B cell (primary cell): ENCODE measurements around the gene MIGA1. TPM values are rescaled to one million over a fixed set of nuclear protein-coding genes. Genes with fewer than 3 reads are reported as not detected.

Experiments
- ATAC-seq: fragments of 200-7000 bp; cut with Tn5 transposase; one replicate; pipeline ENCODE4 v1.10.0; 2021; ENCODE audit warnings: low read depth, mild to moderate bottlenecking, moderate number of reproducible peaks, moderate library complexity
- CTCF ChIA-PET: fragments of 350-600 bp; sonication (Branson Sonifier 250); formaldehyde crosslinking; loops from one replicate; lab custom pipeline; 2021; ENCODE audit warnings: antibody characterized with exemption, inconsistent platforms; lab: Charles Lee
- POLR2A ChIA-PET: fragments of 350-600 bp; sonication (Branson Sonifier 250); formaldehyde crosslinking; loops from one replicate; lab custom pipeline; 2021; ENCODE audit warnings: antibody characterized with exemption; lab: Charles Lee
- DNase-seq: peaks from one replicate; pipeline ENCODE4 v3.0.0; 2013
- H2AFZ ChIP-seq: 2 replicates; pipeline ENCODE4 v1.6.1; 2012; ENCODE audit warnings: mild to moderate bottlenecking, low read depth, low read length; ENCODE audit not compliant: insufficient read depth, poor library complexity, severe bottlenecking
- H3K27ac ChIP-seq, 2 donors: 1 replicate in 1 of 2; 2 replicates in 1 of 2; pipeline ENCODE4 v1.5.1; 2012 to 2013; ENCODE audit warnings: low read length in 2 of 2, mild to moderate bottlenecking in 2 of 2, moderate library complexity in 1 of 2
- H3K27me3 ChIP-seq, 4 experiments: fragments of 200-600 bp in 1 of 4; sonication (generic) in 1 of 4; replicated peaks in 1 of 4; 1 replicate in 2 of 4; 2 replicates in 2 of 4; pipeline versions ENCODE4 v1.6.1 to v1.7.0; 2013 to 2016; ENCODE audit warnings: low read length in 3 of 4, mild to moderate bottlenecking in 2 of 4, mixed read lengths in 1 of 4, moderate library complexity in 1 of 4; ENCODE audit not compliant: insufficient read depth in 4 of 4, control insufficient read depth in 3 of 4; ENCODE audit errors: control extremely low read depth in 1 of 4
- H3K36me3 ChIP-seq, 2 experiments: replicated peaks in 1 of 2; 1 replicate in 1 of 2; 2 replicates in 1 of 2; pipeline versions ENCODE4 v1.6.1 to v1.7.1; 2013; ENCODE audit warnings: low read length in 1 of 2; ENCODE audit not compliant: insufficient read depth in 2 of 2, control insufficient read depth in 1 of 2; ENCODE audit errors: control extremely low read depth in 1 of 2, extremely low read depth in 1 of 2
- H3K4me1 ChIP-seq, 2 donors: fragments of 200-600 bp in 1 of 2; sonication (generic) in 1 of 2; 1 replicate in 1 of 2; 2 replicates in 1 of 2; pipeline versions ENCODE4 v1.5.1 to v1.6.1; 2013 to 2017; ENCODE audit warnings: low read length in 2 of 2; ENCODE audit not compliant: control insufficient read depth in 2 of 2, insufficient read depth in 2 of 2
- H3K4me2 ChIP-seq: replicated peaks from 2 replicates; pipeline ENCODE3; 2012; ENCODE audit warnings: mild to moderate bottlenecking, low read depth, low read length; ENCODE audit not compliant: poor library complexity, severe bottlenecking
- H3K4me3 ChIP-seq, 5 experiments: fragments of 200-600 bp in 1 of 5; sonication (generic) in 1 of 5; 1 replicate in 3 of 5; 2 replicates in 2 of 5; pipeline versions ENCODE4 v1.5.1 to v1.7.0; 2011 to 2016; ENCODE audit warnings: low read length in 4 of 5, mild to moderate bottlenecking in 4 of 5, low read depth in 2 of 5, control low read depth in 1 of 5, moderate library complexity in 1 of 5; ENCODE audit not compliant: insufficient read depth in 1 of 5; ENCODE audit errors: control extremely low read depth in 1 of 5, extremely low read depth in 1 of 5
- H3K79me2 ChIP-seq: fragments of 200-600 bp; sonication (generic); one replicate; pipeline ENCODE4 v1.6.0; 2016; ENCODE audit warnings: low read length; ENCODE audit not compliant: control insufficient read depth, insufficient read depth
- H3K9ac ChIP-seq: fragments of 200-600 bp; sonication (generic); 2 replicates; pipeline ENCODE4 v1.6.1; 2017; ENCODE audit warnings: mild to moderate bottlenecking, low read length, moderate library complexity
- H3K9me3 ChIP-seq, 3 donors: one replicate each; pipeline versions ENCODE4 v1.6.1 to v1.7.1; 2013; ENCODE audit warnings: low read length in 2 of 3; ENCODE audit not compliant: control insufficient read depth in 2 of 3, insufficient read depth in 1 of 3; ENCODE audit errors: control extremely low read depth in 1 of 3
- H4K20me1 ChIP-seq: 2 replicates; pipeline ENCODE4 v1.6.0; 2012; ENCODE audit warnings: mild to moderate bottlenecking, low read length; ENCODE audit not compliant: insufficient read depth, control insufficient read depth, poor library complexity, severe bottlenecking
- H3K27ac Mint-ChIP-seq: one replicate; pipeline ENCODE4 v1.8.0; 2021; ENCODE audit warnings: mixed read lengths
- H3K27me3 Mint-ChIP-seq: one replicate; pipeline ENCODE4 v1.8.0; 2021; ENCODE audit warnings: mixed read lengths
- H3K4me1 Mint-ChIP-seq: one replicate; pipeline ENCODE4 v1.8.0; 2021; ENCODE audit warnings: mixed read lengths
- H3K4me3 Mint-ChIP-seq: one replicate; pipeline ENCODE4 v1.8.0; 2021; ENCODE audit warnings: mixed read lengths
- H3K9me3 Mint-ChIP-seq: one replicate; pipeline ENCODE4 v1.8.0; 2022; ENCODE audit warnings: mixed read lengths; ENCODE audit not compliant: insufficient read depth
- EZH2 ChIP-seq: IDR thresholded peaks from 2 replicates; pipeline ENCODE4 v1.6.1; 2012; ENCODE audit warnings: borderline replicate concordance, low read depth, mild to moderate bottlenecking, moderate library complexity, low read length; ENCODE audit not compliant: insufficient read depth, poor library complexity, severe bottlenecking
- WGBS: methylation state at CpG from one replicate; pipeline ENCODE4 v1.1.5; 2013; ENCODE audit warnings: missing lambda C conversion rate; ENCODE audit not compliant: insufficient coverage; 5-methylcytosine and 5-hydroxymethylcytosine counted together
- intact Hi-C: fragments of 100-400 bp; cut with micrococcal nuclease; formaldehyde crosslinking; loops from one replicate; pipeline ENCODE4 v1.10.0; 2022
- polyA plus RNA-seq: library from polyadenylated mRNA; depleted of rRNA; stranded (reverse); fragments of >200 nt; gene quantifications from 2 replicates; pipeline ENCODE4 v1.2.3, GENCODE V29; 2012
- total RNA-seq, 2 donors: library from RNA; stranded (reverse); fragments of 120-200 nt in 1 of 2; gene quantifications; 1 replicate in 1 of 2; 2 replicates in 1 of 2; pipeline versions ENCODE4 v1.2.3 to v1.2.4, GENCODE V29; 2013 to 2022
- TF ChIP-seq, protein P1 (sequence below): fragments of 200-600 bp; IDR thresholded peaks from one replicate; pipeline ENCODE4 v1.8.0; 2022; ENCODE audit warnings: antibody characterized with exemption, mild to moderate bottlenecking

MIGA1 gene
- total and polyA plus RNA-seq, 2 donors (not counting 1 experiment from before 2014, with no cell fraction given): 5.0 to 18.0 TPM

DNA sequence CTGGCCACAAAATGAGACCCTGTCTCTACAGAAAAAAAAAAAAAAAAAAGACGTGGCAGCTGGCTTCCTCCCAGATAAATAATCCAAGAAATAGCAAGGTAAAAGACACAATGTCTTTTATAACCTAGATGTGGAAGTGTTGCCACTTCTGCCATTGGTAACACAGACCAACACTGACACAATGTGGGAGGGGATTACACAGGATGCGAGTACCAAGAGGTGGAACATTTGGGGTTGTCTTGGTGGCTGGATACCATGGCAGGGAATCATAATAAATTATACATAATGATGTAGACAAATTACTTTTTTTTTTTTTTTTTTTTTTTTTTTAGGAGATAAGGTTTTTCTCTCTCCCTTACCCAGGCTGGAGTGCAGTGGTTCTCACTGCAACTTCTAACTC is 103.0 kb downstream of the MIGA1 start:
- CTCF ChIA-PET: no interaction called here
- no peak overlapping the region for H3K27ac Mint-ChIP-seq
- H3K27ac ChIP-seq: no peak overlapping the region
- H4K20me1 ChIP-seq: no peaks in the 10 kb centered on the region
- no peak overlapping the region for H3K4me3 ChIP-seq
- TF ChIP-seq, protein P1, sequence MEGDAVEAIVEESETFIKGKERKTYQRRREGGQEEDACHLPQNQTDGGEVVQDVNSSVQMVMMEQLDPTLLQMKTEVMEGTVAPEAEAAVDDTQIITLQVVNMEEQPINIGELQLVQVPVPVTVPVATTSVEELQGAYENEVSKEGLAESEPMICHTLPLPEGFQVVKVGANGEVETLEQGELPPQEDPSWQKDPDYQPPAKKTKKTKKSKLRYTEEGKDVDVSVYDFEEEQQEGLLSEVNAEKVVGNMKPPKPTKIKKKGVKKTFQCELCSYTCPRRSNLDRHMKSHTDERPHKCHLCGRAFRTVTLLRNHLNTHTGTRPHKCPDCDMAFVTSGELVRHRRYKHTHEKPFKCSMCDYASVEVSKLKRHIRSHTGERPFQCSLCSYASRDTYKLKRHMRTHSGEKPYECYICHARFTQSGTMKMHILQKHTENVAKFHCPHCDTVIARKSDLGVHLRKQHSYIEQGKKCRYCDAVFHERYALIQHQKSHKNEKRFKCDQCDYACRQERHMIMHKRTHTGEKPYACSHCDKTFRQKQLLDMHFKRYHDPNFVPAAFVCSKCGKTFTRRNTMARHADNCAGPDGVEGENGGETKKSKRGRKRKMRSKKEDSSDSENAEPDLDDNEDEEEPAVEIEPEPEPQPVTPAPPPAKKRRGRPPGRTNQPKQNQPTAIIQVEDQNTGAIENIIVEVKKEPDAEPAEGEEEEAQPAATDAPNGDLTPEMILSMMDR: no peak
- TF ChIP-seq EZH2: no peak
- H3K9ac ChIP-seq: no peak overlapping the region
- H3K27me3 Mint-ChIP-seq: peaks cover 6% of the 10 kb centered on the region
- H2AFZ ChIP-seq: no peak overlapping the region
- H3K36me3 ChIP-seq: no peaks in the 10 kb centered on the region
- no peaks in the 10 kb centered on the region for H3K4me1 ChIP-seq
- no peak overlapping the region for H3K4me3 Mint-ChIP-seq
- H3K4me1 Mint-ChIP-seq: peaks cover 2% of the 10 kb centered on the region
- no CpG with 5 or more reads among the region's 2 CpGs for WGBS
- no peaks in the 10 kb centered on the region for H3K27me3 ChIP-seq
- no peak for DNase-seq
- H3K4me2 ChIP-seq: no peak overlapping the region
- H3K79me2 ChIP-seq: no peaks in the 10 kb centered on the region
- ATAC-seq: no peak
- H3K9me3 ChIP-seq: peaks cover 0 to 3% (median 0%) of the 10 kb centered on the region in 3 donors
- POLR2A ChIA-PET: no interaction called here
- intact Hi-C loops: no loop called here
- H3K9me3 Mint-ChIP-seq: no peaks in the 10 kb centered on the region

DNA sequence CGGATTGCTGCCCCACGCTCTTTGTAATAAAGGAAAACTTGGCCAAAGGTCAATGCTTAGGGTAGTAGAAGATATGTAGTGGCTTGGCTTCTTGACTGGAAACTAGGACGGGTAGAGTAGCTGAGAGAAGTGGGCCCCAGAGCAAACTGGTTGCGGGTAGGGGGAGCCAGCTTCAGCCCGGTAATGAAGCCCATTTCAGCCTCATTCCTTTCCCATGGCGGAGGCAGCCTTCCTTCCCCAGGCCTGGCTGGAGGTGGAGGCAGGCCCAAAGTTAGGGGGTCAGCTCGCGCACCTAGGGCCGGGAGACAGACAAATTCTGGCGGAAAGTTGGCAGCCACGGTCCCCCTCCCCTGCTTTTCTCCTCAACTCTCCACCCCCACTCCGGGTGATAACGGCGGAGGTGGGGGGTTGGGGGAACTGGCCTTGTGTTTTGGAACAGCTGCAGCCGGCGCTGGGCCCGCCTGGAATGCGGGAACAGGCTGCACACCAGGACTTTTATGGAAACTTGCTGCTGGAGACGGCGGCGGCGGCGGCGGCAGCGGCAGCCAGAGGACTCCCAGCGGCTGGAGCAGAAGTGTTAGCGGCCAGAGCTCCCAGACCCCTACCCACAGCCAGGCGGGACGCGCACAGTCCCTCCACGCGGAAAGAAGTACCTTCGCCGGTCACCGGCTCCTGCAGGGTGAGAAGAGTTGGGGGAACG is 108.8 kb downstream of the MIGA1 start, which contains the start of gene NEXN:
Gene NEXN, plus strand, starts transcription at position 544 of the 700 bp plus-strand sequence. CDS start 27,483 bp downstream, outside the sequence.
- Mint-ChIP-seq H3K27ac (no peak within 1 kb of the TSS), H3K4me3 (peak within 1 kb of the TSS; percentile 87), H3K27me3 (peaks cover 19% of the 10 kb centered on the region), H3K9me3 (peaks cover 2% of the 10 kb centered on the region), H3K4me1 (peaks cover 13% of the 10 kb centered on the region)
- TF ChIP-seq, protein P1: no peak
- no peak for TF ChIP-seq EZH2
- Histone ChIP-seq H3K4me3 (peak within 1 kb of the TSS in 4 of 5 experiments; percentile 34 to 56 (median 48)), H3K4me2 (peak within 1 kb of the TSS; percentile 88), H4K20me1 (no peaks in the 10 kb centered on the region), H3K9ac (peak within 1 kb of the TSS; percentile 67), H3K27ac (no peak within 1 kb of the TSS), H2AFZ (peak within 1 kb of the TSS; percentile 56), H3K79me2 (no peaks in the 10 kb centered on the region), H3K27me3 (peaks cover 0 to 12% (median 4%) of the 10 kb centered on the region in 4 experiments), H3K9me3 (no peaks in the 10 kb centered on the region), H3K36me3 (no peaks in the 10 kb centered on the region), H3K4me1 (peaks cover 11 to 13% of the 10 kb centered on the region in 2 donors)
- DNase-seq: peak; percentile 26
- CTCF ChIA-PET: interaction anchor here (1.1 kb wide), 1 partner anchor 257 kb away, joined by 3 read pairs; no protein-coding TSS in a partner anchor
- 13% methylated on average over 25 of the region's 36 CpGs for WGBS
- intact Hi-C loops: no loop called here
- POLR2A ChIA-PET: no interaction called here
- ATAC-seq: peak; percentile 17
